BLaER1 treated with 17β-estradiol and CSF1 and Interleukin-3, amounts not matched to agents 10 nM and 100 nM (cell line): ENCODE measurements around the gene THY1.

Experiments
- H3K27ac ChIP-seq, 11 experiments: shearing (Covaris generic); formaldehyde crosslinking; 2 replicates each; pipeline ENCODE4 v1.8.1; 2022
- H3K27me3 ChIP-seq, 11 experiments: shearing (Covaris generic); formaldehyde crosslinking; 2 replicates each; pipeline ENCODE4 v1.8.1; 2022
- H3K36me3 ChIP-seq, 11 experiments: shearing (Covaris generic); formaldehyde crosslinking; 2 replicates each; pipeline ENCODE4 v1.8.1; 2022
- H3K4me1 ChIP-seq, 10 experiments: shearing (Covaris generic); formaldehyde crosslinking; 2 replicates each; pipeline ENCODE4 v1.8.1; 2022
- H3K4me2 ChIP-seq, 11 experiments: shearing (Covaris generic); formaldehyde crosslinking; 2 replicates each; pipeline ENCODE4 v1.8.1; 2022
- H3K4me3 ChIP-seq, 10 experiments: shearing (Covaris generic); formaldehyde crosslinking; 2 replicates each; pipeline ENCODE4 v1.8.1; 2022
- H3K9ac ChIP-seq, 11 experiments: shearing (Covaris generic); formaldehyde crosslinking; 2 replicates each; pipeline ENCODE4 v1.8.1; 2022
- H3K9me3 ChIP-seq, 11 experiments: shearing (Covaris generic); formaldehyde crosslinking; replicated peaks in 1 of 11; 2 replicates each; pipeline ENCODE4 v1.8.1; 2022
- H4K20me1 ChIP-seq, 11 experiments: shearing (Covaris generic); formaldehyde crosslinking; 2 replicates each; pipeline ENCODE4 v1.8.1; 2022
- Cebpa-rat ChIP-seq, 11 experiments: shearing (Covaris generic); IDR thresholded peaks; 2 replicates each; pipeline ENCODE4 v1.8.1; 2022

Gene THY1

DNA sequence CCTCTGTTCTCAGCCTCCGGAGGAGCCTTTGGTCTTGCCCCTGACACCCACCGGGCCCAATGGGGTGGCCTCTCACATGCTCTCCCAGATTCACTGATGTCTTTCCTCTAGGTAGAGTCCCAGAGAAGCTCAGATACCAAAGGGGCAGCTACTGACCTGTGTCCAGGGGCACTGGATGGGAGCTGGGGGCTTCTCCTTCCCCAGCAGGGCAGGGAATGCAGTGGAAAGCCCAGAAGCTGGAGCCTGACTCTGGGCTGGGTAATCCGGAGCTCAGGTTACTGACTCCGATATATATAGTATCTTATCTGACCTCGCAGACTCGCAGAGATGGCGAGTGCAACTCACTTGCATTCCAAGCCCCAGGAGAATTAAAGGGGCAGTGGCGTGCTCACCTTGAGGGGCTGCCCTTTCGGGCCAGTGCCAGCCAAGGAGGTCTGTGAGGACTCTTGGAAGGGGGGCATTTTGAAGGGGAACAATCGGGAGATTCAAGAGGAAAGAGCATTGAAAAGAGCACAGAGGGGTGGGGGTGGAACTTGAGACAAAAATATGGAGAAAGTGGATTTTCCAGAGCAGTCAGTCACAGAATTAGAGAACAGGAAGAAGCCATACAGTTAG, 44.0 kb downstream of the THY1 start:
- no peaks in the 10 kb centered on the region for H3K9me3 ChIP-seq
- peaks cover 22 to 56% (median 41%) of the 10 kb centered on the region in 10 experiments for H3K4me1 ChIP-seq
- H3K9ac ChIP-seq, result no peak overlapping the region

DNA sequence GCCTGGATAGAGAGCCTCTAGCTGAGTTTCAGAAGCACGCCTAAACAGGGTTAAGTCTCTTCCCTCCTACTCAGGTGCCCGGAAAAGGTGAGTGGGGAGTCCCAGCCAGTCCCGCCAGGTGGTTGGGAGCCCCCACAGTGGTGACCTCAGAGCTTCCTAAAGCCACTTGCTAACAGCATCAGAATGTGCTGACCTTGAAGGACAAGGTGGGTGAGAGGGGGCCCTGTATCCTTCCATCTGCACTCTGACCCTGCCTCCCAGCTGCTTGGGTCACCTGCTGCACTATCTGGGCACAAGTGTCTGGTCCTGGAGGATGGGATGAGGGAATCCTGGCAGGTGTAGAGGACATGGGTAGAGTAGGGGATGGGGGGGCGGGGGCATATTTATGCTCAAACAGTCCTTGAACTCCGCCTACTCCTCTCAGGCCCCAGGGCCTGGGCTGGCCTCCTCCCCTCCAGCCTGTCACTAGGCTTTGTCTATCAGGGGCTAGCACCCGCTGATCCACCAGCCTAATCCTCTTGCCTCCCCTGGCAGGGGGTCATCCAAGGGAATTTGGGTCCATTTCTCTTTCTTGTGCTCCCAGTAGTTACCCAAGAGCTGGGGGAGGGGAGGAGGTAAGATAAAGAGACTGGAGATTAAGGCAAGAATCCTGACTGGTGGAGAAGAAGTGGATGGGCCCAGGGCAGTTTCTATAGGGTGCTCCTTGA, 44.9 kb downstream of the THY1 start:
- no peak overlapping the region for H3K27ac ChIP-seq
- TF ChIP-seq Cebpa-rat (IDR thresholded peaks at IDR 0.05), result no peak
- H3K9me3 ChIP-seq, result no peaks in the 10 kb centered on the region
- H3K27me3 ChIP-seq, result no peaks in the 10 kb centered on the region
- peaks cover 22 to 64% (median 49%) of the 10 kb centered on the region in 10 experiments for H3K4me1 ChIP-seq
- H3K36me3 ChIP-seq, result no peaks in the 10 kb centered on the region
- peak overlapping the region; percentile 22 to 69 (median 59); a peak in 19 of 22 replicates for H3K4me2 ChIP-seq
- peak overlapping the region in 2 of 11 experiments; percentile 20 to 41; a peak in 1 of 22 replicates for H3K9ac ChIP-seq
- H4K20me1 ChIP-seq, result peaks cover 0 to 5% (median 0%) of the 10 kb centered on the region in 11 experiments; a peak in 1 of 22 replicates
- H3K4me3 ChIP-seq, result no peak overlapping the region

More for the DNA sequence above, 44.0 kb downstream of the THY1 start:
- no peaks in the 10 kb centered on the region for H3K27me3 ChIP-seq
- H4K20me1 ChIP-seq, result peaks cover 0 to 5% (median 0%) of the 10 kb centered on the region in 11 experiments; a peak in 1 of 22 replicates
- no peak for TF ChIP-seq Cebpa-rat (IDR thresholded peaks at IDR 0.05)
- no peak overlapping the region for H3K4me2 ChIP-seq
- H3K4me3 ChIP-seq, result no peak overlapping the region
- no peak overlapping the region for H3K27ac ChIP-seq
- no peaks in the 10 kb centered on the region for H3K36me3 ChIP-seq

DNA sequence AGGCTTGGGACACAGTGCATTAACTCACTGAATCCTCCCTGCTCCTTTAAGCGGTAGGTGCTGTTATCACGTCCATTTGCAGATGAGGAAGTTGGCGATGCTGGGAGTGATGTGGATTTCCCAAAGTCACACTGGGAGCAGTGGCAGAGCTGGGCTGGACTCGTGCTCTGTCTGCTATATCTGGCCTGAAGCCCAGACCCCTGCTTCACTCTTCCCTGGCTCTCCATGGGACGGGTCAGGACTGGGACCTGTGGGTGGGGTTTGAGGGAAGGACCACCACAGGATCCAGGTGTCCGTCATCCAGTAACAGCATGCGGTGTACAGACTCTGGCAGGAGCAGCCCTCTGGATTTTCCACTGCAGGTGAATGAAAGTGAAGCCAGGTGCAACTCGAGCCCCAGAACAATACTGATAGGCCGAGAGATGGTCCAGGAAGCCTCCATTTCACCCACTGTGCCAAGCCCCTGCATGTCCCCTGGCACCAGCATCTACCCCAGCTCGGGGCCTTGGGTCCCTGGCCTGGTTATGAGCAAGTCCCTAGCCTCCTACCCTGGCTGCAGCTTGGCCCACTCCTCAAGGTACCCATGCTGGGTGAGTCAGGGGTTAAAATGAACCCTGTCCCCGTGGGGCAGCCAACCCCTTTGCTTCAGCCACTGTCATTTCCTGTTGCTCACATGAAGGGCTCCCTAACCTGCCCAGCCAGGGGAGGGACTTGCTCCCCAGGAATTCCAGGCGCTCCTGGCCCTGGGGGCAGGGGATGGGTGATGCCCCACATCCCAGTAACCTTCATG, 45.7 kb downstream of the THY1 start:
- Histone ChIP-seq H3K4me1 (peaks cover 21 to 62% (median 48%) of the 10 kb centered on the region in 10 experiments), H3K27ac (no peak overlapping the region), H3K9me3 (no peaks in the 10 kb centered on the region), H3K36me3 (no peaks in the 10 kb centered on the region), H4K20me1 (peaks cover 0 to 5% (median 0%) of the 10 kb centered on the region in 11 experiments; a peak in 1 of 22 replicates), H3K4me2 (peak overlapping the region; percentile 22 to 69 (median 59); a peak in 20 of 22 replicates), H3K4me3 (no peak overlapping the region), H3K9ac (peak overlapping the region in 4 of 11 experiments; percentile 11 to 41 (median 17); a peak in 2 of 22 replicates), H3K27me3 (no peaks in the 10 kb centered on the region)
- no peak for TF ChIP-seq Cebpa-rat (IDR thresholded peaks at IDR 0.05)

DNA sequence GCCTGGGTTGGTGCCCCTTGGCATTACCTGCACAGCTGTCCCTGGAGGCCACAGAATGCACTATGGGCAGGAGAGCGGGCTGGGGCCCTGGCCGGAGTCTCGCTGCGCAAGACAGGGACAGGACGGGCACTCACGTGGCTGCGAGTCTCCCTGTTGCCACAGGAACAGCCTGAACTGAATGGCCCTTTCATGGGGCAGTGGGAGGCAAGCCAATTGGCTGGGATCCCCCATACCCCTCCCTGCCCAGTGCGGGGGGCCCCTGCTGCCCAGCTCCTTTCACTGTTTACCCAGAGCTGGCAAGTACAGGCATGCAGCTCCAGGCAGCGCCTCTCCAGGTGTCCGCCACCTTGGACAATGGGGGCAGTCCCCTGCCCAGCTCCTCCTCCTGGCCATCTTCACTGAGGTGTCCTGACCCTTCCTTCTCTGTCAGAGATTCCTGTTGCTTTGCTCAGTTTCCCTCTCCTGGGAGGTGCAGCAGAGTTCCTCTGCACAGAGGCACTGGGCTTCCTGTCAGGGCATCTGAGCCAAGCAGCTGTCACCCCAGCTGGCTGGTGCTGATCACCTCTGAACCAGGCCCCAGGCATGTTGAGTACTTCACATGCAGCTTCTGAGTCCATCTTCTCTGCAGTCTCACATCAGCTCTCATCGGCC, 46.6 kb downstream of the THY1 start:
- Histone ChIP-seq H3K27me3 (no peaks in the 10 kb centered on the region), H3K9me3 (no peaks in the 10 kb centered on the region), H3K36me3 (no peaks in the 10 kb centered on the region), H3K27ac (no peak overlapping the region), H3K4me1 (peaks cover 16 to 66% (median 51%) of the 10 kb centered on the region in 10 experiments; a peak in 18 of 20 replicates), H3K4me3 (no peak overlapping the region), H3K4me2 (peak overlapping the region in 7 of 11 experiments; percentile 17 to 53 (median 40); a peak in 12 of 22 replicates), H3K9ac (no peak overlapping the region; a peak in 1 of 22 replicates), H4K20me1 (peaks cover 0 to 5% (median 0%) of the 10 kb centered on the region in 11 experiments; a peak in 1 of 22 replicates)
- no peak for TF ChIP-seq Cebpa-rat (IDR thresholded peaks at IDR 0.05)

DNA sequence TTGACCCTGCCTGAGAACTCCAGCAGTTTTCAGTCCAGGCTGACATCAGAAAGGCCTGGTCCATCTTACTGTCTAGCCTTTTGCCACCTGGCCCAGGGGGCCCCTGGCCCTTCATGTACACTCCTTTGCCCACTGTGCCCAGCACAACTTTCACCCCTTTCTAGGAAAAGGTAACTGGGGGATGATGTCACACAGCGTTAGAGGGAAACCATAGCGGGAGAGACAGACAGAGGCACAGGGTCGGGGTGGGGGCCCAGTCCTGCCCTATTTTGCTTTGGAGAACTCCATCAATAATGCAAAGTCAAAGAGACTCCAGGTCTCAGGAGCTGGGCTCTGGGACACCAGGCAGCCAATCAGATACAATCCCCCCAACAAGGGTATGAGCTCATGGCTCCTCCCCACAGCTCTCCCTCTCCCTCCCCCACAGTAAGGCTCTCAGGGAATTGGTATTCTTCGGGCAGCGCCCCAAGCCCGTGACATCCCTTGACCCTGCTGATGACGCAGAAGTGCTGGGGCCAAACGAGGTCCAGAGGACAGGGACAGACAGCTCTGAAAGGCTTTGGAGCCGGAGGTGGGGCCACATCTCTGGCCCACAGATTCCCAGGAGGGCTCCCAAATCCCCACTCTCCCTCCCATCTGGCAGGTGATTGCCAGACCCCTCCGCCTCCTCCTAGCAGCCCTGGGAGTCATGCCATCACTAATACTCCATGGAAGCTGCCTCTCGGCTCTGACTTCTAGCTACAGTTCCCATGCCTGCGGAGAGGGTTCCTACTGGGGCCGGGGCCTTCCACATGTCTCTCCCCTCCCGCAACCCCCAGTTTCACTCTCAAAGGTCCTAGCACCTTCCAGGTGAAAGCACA, 47.4 kb downstream of the THY1 start:
- Histone ChIP-seq H3K4me3 (no peak overlapping the region), H3K9me3 (no peaks in the 10 kb centered on the region), H3K27ac (no peak overlapping the region), H3K4me2 (peak overlapping the region in 3 of 11 experiments; percentile 33 to 53 (median 53); a peak in 5 of 22 replicates), H4K20me1 (peaks cover 0 to 3% (median 0%) of the 10 kb centered on the region in 11 experiments; a peak in 1 of 22 replicates), H3K36me3 (no peaks in the 10 kb centered on the region), H3K9ac (no peak overlapping the region; a peak in 1 of 22 replicates), H3K27me3 (no peaks in the 10 kb centered on the region), H3K4me1 (peaks cover 9 to 66% (median 51%) of the 10 kb centered on the region in 10 experiments; a peak in 18 of 20 replicates)
- TF ChIP-seq Cebpa-rat (IDR thresholded peaks at IDR 0.05), result no peak

DNA sequence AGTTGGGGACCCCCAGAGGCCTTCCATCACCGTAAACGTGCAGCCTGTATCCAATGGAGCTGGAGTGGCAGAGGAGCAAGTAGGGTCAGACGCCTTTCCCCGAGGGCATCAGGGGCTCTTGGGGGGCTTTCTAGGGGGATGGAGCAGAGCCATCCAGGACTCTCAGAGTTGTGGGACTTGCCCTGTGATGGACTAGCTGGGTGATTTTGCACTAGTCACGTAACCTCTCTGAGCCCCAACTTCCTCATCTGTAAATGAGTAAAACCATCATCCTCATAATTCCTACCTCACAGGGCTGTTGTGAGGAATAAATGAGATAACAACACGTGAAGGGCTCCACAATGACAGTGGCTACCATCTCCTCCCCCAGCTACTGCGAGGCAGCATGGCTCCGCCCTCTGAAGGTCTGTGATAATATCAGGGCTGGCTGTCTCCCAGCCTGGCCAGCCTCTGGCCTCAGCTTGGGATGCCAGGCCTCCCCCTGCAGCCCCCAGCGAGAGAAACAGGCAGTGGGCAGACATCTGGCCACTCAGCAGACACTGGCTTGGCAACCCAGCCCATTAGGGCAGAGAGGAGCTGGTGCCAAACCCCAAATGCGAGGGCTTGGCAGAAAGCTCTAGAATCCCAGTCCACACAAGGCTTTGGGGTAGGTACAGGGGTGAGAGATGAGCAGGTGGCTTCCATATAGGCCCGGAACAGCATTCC, 48.2 kb downstream of the THY1 start:
- no peak for TF ChIP-seq Cebpa-rat (IDR thresholded peaks at IDR 0.05)
- no peak overlapping the region for H3K27ac ChIP-seq
- H3K4me2 ChIP-seq, result 0 out of 22 replicates have a peak overlapping the region, but pooled peaks of 1 of the 11 experiments have one; percentile 33
- no peaks in the 10 kb centered on the region for H3K36me3 ChIP-seq
- no peaks in the 10 kb centered on the region for H3K27me3 ChIP-seq
- H3K4me3 ChIP-seq, result no peak overlapping the region
- no peaks in the 10 kb centered on the region for H3K9me3 ChIP-seq
- H3K9ac ChIP-seq, result no peak overlapping the region
- H4K20me1 ChIP-seq, result no peaks in the 10 kb centered on the region; a peak in 1 of 22 replicates
- peaks cover 9 to 67% (median 53%) of the 10 kb centered on the region in 10 experiments; a peak in 18 of 20 replicates for H3K4me1 ChIP-seq

DNA sequence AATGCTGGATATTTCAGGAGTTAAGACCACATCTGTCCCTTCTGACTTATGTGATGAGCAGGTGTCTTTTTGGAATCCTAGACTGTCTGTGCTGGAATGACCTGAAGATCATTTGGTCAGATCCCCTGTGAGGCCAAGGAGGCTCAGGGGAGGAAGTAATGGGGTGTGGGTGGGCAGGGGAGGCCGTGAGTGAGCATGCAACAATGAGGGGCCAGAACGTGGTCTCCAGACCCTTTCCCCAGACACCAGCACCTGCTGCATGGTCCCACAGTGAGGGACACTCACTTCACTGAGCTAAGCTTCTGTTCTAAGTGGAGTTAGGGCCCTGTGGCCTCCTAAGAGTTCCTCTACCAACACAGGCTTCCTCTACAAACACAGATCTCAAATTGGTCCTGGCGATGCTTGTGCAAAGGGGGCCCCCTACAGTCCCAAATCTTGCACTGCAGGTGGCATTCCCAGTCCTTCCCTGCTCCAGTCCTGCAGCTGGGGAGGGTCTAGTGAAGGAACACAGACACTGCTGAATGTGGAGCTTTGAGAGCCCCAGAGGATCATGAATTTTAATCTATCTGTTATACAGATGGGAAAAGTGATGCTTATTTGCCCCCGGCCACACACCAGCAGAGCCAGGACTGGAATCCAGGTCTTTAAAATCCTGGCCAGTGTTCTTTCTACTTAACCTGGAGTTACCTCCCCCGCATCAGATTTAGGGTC, 48.9 kb downstream of the THY1 start:
- H3K4me1 ChIP-seq, result peaks cover 9 to 74% (median 59%) of the 10 kb centered on the region in 10 experiments; a peak in 18 of 20 replicates
- H4K20me1 ChIP-seq, result no peaks in the 10 kb centered on the region; a peak in 1 of 22 replicates
- H3K27ac ChIP-seq, result no peak overlapping the region
- peak overlapping the region in 9 of 11 experiments; percentile 5 to 55 (median 36); a peak in 14 of 22 replicates for H3K4me2 ChIP-seq
- no peaks in the 10 kb centered on the region for H3K9me3 ChIP-seq
- no peaks in the 10 kb centered on the region for H3K27me3 ChIP-seq
- H3K9ac ChIP-seq, result no peak overlapping the region; a peak in 1 of 22 replicates
- no peak overlapping the region for H3K4me3 ChIP-seq
- no peaks in the 10 kb centered on the region for H3K36me3 ChIP-seq
- no peak for TF ChIP-seq Cebpa-rat (IDR thresholded peaks at IDR 0.05)
